MM.1S (cell line): ENCODE measurements around the gene TGM3.

Experiments
- CTCF ChIP-seq: fragments of 300-600 bp; sonication (generic); IDR thresholded peaks from 2 replicates; pipeline ENCODE4 v1.5.1; 2016; ENCODE audit warnings: antibody characterized with exemption, low read length, mixed read lengths
- EZH2 ChIP-seq: fragments of 300-600 bp; sonication (generic); optimal IDR thresholded peaks from 2 replicates; pipeline ENCODE3; 2017; ENCODE audit warnings: low read depth, mild to moderate bottlenecking, antibody characterized with exemption, low read length, mixed read lengths
- EZH2phosphoT487 ChIP-seq: fragments of 300-600 bp; sonication (generic); IDR thresholded peaks from 2 replicates; pipeline ENCODE4 v1.6.1; 2018; ENCODE audit warnings: antibody characterized with exemption, low read length

GRCh38 chr20:2307136-2307535 is 11.3 kb downstream of the TGM3 start:
- TF ChIP-seq CTCF (no peak), EZH2 (no peak), EZH2phosphoT487 (no peak)
